H1 (cell line): Measurements from ENCODE around the gene BABAM2.

Source experiments
- CHD2 ChIP-seq: IDR thresholded peaks from 2 replicates; pipeline ENCODE4 v1.6.1; 2012; ENCODE audit warnings: low read length, improper control_type of control experiment
- POLR2AphosphoS5 ChIP-seq: IDR thresholded peaks from 2 replicates; pipeline ENCODE4 v1.6.1; 2011; ENCODE audit warnings: low read depth, low read length
- SIX5 ChIP-seq: IDR thresholded peaks from 2 replicates; pipeline ENCODE4 v1.6.1; 2011; ENCODE audit warnings: mild to moderate bottlenecking, low read depth, low read length
- TF ChIP-seq, protein P1 (sequence below): fragments of 300-600 bp; sonication (generic); IDR thresholded peaks from 2 replicates; pipeline ENCODE4 v1.7.1; 2012; ENCODE audit warnings: low read length, moderate library complexity, mild to moderate bottlenecking, inconsistent platforms; ENCODE audit not compliant: insufficient replicate concordance
- TF ChIP-seq, protein P2 (sequence below), 3 experiments: IDR thresholded peaks; 1 replicate in 2 of 3; 2 replicates in 1 of 3; pipeline versions ENCODE4 v1.5.1 to v1.6.1; 2011; ENCODE audit warnings: low read length in 3 of 3, mild to moderate bottlenecking in 3 of 3, inconsistent platforms in 2 of 3, low read depth in 1 of 3, moderate library complexity in 1 of 3; ENCODE audit not compliant: insufficient read depth in 1 of 3; ENCODE audit errors: control extremely low read depth in 1 of 3
- TF ChIP-seq, protein P3 (sequence below): IDR thresholded peaks from 2 replicates; pipeline ENCODE4 v1.6.1; 2011; ENCODE audit warnings: low read length, improper control_type of control experiment

DNA sequence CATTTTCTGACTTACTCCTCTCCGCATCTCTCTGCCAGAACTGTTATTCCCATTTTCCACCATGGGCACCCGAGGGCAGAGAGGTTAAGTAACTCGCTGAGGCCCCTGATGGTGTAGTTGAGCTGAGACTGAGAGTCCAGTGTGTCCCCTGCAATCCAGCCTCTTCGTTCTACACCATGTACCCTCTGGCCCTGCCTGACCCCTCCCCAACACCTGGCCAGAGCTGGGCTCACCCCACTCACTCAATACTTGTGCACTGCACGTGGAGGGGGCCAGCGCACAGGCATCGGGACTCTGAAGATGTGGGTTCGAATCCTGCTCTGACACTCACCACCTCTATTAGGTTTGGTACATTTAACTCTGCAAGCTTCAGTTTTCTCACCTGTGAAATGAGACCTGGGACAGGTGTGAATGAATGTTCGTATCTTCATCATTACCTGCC is 477.8 kb downstream of the BABAM2 start:
- TF ChIP-seq, protein P1, sequence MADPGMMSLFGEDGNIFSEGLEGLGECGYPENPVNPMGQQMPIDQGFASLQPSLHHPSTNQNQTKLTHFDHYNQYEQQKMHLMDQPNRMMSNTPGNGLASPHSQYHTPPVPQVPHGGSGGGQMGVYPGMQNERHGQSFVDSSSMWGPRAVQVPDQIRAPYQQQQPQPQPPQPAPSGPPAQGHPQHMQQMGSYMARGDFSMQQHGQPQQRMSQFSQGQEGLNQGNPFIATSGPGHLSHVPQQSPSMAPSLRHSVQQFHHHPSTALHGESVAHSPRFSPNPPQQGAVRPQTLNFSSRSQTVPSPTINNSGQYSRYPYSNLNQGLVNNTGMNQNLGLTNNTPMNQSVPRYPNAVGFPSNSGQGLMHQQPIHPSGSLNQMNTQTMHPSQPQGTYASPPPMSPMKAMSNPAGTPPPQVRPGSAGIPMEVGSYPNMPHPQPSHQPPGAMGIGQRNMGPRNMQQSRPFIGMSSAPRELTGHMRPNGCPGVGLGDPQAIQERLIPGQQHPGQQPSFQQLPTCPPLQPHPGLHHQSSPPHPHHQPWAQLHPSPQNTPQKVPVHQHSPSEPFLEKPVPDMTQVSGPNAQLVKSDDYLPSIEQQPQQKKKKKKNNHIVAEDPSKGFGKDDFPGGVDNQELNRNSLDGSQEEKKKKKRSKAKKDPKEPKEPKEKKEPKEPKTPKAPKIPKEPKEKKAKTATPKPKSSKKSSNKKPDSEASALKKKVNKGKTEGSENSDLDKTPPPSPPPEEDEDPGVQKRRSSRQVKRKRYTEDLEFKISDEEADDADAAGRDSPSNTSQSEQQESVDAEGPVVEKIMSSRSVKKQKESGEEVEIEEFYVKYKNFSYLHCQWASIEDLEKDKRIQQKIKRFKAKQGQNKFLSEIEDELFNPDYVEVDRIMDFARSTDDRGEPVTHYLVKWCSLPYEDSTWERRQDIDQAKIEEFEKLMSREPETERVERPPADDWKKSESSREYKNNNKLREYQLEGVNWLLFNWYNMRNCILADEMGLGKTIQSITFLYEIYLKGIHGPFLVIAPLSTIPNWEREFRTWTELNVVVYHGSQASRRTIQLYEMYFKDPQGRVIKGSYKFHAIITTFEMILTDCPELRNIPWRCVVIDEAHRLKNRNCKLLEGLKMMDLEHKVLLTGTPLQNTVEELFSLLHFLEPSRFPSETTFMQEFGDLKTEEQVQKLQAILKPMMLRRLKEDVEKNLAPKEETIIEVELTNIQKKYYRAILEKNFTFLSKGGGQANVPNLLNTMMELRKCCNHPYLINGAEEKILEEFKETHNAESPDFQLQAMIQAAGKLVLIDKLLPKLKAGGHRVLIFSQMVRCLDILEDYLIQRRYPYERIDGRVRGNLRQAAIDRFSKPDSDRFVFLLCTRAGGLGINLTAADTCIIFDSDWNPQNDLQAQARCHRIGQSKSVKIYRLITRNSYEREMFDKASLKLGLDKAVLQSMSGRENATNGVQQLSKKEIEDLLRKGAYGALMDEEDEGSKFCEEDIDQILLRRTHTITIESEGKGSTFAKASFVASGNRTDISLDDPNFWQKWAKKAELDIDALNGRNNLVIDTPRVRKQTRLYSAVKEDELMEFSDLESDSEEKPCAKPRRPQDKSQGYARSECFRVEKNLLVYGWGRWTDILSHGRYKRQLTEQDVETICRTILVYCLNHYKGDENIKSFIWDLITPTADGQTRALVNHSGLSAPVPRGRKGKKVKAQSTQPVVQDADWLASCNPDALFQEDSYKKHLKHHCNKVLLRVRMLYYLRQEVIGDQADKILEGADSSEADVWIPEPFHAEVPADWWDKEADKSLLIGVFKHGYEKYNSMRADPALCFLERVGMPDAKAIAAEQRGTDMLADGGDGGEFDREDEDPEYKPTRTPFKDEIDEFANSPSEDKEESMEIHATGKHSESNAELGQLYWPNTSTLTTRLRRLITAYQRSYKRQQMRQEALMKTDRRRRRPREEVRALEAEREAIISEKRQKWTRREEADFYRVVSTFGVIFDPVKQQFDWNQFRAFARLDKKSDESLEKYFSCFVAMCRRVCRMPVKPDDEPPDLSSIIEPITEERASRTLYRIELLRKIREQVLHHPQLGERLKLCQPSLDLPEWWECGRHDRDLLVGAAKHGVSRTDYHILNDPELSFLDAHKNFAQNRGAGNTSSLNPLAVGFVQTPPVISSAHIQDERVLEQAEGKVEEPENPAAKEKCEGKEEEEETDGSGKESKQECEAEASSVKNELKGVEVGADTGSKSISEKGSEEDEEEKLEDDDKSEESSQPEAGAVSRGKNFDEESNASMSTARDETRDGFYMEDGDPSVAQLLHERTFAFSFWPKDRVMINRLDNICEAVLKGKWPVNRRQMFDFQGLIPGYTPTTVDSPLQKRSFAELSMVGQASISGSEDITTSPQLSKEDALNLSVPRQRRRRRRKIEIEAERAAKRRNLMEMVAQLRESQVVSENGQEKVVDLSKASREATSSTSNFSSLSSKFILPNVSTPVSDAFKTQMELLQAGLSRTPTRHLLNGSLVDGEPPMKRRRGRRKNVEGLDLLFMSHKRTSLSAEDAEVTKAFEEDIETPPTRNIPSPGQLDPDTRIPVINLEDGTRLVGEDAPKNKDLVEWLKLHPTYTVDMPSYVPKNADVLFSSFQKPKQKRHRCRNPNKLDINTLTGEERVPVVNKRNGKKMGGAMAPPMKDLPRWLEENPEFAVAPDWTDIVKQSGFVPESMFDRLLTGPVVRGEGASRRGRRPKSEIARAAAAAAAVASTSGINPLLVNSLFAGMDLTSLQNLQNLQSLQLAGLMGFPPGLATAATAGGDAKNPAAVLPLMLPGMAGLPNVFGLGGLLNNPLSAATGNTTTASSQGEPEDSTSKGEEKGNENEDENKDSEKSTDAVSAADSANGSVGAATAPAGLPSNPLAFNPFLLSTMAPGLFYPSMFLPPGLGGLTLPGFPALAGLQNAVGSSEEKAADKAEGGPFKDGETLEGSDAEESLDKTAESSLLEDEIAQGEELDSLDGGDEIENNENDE: no peak
- TF ChIP-seq CHD2: no peak
- no peak for TF ChIP-seq POLR2AphosphoS5
- TF ChIP-seq SIX5: no peak
- TF ChIP-seq, protein P2, sequence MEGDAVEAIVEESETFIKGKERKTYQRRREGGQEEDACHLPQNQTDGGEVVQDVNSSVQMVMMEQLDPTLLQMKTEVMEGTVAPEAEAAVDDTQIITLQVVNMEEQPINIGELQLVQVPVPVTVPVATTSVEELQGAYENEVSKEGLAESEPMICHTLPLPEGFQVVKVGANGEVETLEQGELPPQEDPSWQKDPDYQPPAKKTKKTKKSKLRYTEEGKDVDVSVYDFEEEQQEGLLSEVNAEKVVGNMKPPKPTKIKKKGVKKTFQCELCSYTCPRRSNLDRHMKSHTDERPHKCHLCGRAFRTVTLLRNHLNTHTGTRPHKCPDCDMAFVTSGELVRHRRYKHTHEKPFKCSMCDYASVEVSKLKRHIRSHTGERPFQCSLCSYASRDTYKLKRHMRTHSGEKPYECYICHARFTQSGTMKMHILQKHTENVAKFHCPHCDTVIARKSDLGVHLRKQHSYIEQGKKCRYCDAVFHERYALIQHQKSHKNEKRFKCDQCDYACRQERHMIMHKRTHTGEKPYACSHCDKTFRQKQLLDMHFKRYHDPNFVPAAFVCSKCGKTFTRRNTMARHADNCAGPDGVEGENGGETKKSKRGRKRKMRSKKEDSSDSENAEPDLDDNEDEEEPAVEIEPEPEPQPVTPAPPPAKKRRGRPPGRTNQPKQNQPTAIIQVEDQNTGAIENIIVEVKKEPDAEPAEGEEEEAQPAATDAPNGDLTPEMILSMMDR (IDR thresholded peaks at IDR 0.05; ENCODE audit: control extremely low read depth in 1 of 3, insufficient read depth in 1 of 3, low read depth in 1 of 3, low read length in 3 of 3): no peak
- TF ChIP-seq, protein P3, sequence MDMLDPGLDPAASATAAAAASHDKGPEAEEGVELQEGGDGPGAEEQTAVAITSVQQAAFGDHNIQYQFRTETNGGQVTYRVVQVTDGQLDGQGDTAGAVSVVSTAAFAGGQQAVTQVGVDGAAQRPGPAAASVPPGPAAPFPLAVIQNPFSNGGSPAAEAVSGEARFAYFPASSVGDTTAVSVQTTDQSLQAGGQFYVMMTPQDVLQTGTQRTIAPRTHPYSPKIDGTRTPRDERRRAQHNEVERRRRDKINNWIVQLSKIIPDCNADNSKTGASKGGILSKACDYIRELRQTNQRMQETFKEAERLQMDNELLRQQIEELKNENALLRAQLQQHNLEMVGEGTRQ: no peak
